ENCODE data around the gene ABCG4.
A peak's percentile ranks its signal among the peaks of the same experiment; 100 is the strongest.

GRCh38 chr11:119205574-119206510, 57.0 kb downstream of the ABCG4 start, which contains the start of gene CBL:
- TF ChIP-seq POLR2A (IDR thresholded peaks at IDR 0.05), result peak; percentile 16 to 50
- peak; percentile 77 to 93 (median 84) for TF ChIP-seq CTCF (IDR thresholded peaks at IDR 0.05)

All from adrenal gland (tissue), 5 donors.